NCI-H187 (cell line): ENCODE results near the gene POLR2A.

Experiments used
- DNase-seq, 2 experiments: peaks; one replicate each; lab custom pipeline; 2025; lab: John Stamatoyannopoulos, UW

POLR2A gene

GRCh38 chr17:7484067-7484918 is at the start of gene POLR2A:
TSS of gene POLR2A (plus strand) at chr17:7484366.
- peak; percentile 76 to 91 for DNase-seq

DNA sequence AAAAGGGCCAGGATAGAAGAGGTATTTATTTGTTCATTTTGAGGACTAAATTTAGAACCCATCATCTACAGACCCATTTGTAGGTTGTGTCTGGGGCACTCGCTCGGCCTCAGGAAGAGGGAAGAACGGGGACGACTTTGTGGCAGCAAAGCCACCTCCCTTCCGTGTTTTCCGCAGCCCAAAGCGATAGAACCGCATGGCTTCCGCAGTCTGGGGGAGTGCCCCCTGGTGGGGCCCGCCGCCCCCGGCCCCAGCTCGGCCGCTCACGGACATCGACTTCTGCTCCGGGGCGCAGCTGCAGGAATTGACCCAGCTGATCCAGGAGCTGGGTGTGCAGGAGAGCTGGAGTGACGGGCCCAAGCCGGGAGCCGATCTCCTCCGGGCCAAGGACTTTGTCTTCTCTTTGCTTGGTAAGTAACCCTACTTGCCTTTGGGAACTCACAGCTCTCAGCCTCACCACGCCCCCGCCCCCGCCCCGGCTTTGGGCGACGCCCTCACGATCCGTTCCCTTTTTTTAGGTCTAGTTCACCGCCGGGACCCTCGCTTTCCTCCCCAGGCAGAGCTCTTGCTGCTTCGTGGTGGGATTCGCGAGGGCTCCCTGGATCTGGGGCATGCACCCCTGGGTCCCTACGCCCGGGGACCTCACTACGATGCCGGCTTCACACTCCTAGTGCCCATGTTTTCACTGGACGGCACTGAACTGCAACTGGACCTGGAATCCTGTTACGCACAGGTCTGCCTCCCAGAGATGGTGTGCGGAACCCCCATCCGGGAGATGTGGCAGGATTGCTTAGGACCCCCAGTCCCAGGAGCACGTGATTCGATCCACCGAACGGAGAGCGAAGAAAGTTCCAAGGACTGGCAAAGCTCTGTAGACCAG is 48.2 kb upstream of the POLR2A start:
- DNase-seq, result no peak

GRCh38 chr17:7436556-7437368 is 47.4 kb upstream of the POLR2A start:
- peak; percentile 27 to 42 for DNase-seq

DNA sequence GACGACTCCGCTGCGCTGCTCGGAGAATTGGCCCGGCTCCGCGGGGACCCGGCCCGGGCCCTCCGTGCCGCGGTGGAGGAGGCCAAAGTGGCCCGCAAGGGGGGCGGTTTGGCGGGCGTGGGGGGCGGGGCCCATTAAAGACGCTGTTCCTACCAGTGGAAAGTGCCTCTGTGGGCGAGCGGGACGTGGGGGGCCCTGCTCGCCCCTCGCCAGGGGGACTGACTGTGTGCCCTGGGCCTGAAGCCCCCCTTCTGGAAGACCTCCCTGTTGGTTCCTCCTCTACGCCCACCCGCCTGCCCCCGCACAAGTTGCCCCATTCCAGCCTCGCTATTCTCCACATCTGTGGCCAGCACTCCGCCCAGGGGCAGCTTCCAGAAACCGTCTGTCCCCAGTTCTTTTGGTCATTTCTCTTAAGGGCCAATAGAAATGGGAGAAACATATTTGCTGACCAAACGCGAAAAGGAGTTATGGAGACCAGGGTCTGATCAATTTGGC is 46.8 kb upstream of the POLR2A start:
- no peak for DNase-seq

GRCh38 chr17:7437950-7438614 is 46.1 kb upstream of the POLR2A start:
- DNase-seq, result no peak

DNA sequence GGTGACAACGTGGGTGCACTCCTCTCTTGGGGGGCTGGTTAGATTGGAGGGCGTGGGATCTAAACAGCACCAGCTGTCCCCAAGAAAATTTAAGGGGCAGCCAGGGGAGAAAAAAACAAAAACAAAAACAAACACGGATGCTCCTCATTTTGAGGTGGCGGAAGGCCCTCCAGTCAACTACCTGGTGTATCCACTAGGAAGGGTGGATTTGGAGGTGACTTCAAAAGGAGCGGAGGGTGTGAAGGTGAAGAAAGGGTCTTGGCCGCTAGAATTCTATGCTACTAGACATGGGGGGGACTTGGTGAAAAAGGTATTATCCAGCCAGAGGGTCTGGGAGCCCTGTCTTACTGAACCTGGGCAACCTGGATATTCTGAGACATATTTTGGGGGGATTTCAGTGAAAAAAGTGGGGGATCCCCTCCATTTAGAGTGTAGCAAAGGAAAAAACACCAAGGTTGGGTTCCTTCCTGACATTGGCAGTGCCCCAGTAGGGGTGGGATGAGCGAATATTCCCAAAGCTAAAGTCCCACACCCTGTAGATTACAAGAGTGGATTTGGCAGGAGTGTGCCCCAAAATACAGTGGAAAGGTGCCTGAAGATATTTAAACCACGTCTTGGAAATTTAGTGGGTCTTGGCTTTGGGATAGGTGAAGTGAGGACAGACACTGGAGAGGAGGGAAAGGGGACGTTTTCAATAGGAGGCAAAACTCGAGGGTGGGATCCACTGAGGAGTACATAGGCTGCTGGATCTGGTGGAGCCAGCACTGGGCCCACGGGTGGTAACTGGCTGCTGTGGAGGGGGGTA is 45.3 kb upstream of the POLR2A start:
- DNase-seq, result no peak

- DNase-seq, result no peak
Measured at GRCh38 chr17:7439462-7440112, 44.6 kb upstream of the POLR2A start, which contains the start of gene FGF11. TSS of gene FGF11 (plus strand) at chr17:7439512. CDS start at chr17:7439621, 109 bp downstream.

- no peak for DNase-seq
Measured at GRCh38 chr17:7440113-7440833, 43.9 kb upstream of the POLR2A start.

DNA sequence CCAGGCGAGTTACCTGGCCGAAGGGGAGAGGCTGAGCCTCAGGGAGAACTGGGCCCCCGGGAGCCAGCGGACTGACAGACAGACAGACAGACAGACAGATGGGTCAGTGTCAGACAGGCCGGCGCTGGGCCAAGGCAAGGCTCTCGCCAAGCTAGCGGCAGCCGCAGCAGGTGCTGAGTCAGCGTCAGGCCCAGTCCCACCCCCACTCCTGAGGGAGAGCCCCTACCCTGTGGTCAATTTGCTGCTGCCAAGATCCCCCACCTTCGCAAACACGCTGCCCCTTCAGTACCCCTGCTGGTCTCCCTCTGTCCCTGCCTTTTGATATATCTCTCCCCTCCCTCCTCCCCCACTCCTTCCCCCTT is 43.4 kb upstream of the POLR2A start:
- DNase-seq, result no peak

DNA sequence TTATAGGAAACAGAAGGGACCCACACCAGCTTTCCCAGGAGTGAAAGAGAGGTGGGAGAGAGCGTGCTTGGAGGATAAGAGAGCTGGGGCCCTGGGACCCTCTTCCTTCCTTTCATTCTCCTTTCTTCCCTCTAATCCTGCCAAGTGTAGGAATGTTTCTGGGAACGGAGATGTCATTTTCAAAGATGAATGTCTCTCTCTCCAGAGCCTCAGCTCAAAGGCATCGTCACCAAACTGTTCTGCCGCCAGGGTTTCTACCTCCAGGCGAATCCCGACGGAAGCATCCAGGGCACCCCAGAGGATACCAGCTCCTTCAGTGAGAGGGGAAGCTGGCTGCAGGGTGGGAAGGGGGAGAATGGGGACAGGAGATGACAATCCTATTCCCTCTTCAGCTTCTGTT is 42.9 kb upstream of the POLR2A start:
- DNase-seq, result no peak

- no peak for DNase-seq
Measured at GRCh38 chr17:7442142-7442541, 42.0 kb upstream of the POLR2A start.

DNA sequence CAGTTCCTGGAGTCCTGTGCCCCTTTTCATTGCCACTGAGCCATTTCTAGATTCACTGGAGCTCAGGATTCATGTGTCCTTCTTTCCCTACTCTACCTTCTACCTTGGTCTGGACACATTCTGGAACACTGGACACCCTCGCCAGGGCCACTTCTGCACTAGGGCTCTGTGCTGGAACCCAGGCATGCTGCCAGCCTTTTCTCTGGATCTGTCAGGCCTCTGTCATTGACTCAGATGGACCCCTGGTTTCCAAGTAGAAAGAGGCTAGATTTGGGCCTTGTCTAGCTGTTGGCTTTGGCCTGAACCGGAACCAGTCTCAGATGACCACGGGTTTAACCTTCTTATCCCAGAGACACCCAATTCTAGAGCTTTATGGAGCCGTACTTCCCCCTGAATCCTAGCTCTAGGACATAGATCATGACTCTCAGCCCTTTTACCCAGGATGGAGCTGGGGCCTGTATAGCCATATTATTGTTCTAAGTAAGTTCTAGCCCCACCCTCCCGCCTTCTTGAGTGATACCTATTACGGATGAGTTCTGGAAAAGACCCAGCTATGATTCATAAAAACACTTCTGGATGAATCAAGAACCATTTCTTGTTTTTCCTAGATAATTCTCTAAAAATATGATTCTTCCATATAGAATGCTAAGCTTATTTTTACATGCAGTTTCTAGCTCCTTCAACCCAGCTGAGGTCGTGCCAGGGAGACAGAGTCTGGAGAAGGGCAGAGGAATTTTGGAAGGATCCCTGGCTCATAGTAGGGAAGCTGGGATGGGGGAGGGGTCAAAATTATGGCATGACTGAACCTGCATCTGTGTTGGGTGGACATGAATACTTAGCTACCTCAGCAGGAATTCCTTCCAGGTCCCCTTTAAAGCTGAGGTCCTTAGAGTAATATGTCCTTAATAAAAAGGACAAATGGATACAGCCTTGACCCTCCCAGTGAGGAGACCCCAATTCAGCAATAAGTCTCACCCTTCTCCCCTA is 40.4 kb upstream of the POLR2A start:
- no peak for DNase-seq

- no peak for DNase-seq
Measured at GRCh38 chr17:7444682-7445618, 39.2 kb upstream of the POLR2A start, which contains the start of gene CHRNB1. TSS of gene CHRNB1 (plus strand) at chr17:7445061. CDS start at chr17:7445128, 67 bp downstream.

- DNase-seq, result no peak
Measured at GRCh38 chr17:7445619-7445968, 38.6 kb upstream of the POLR2A start.

DNA sequence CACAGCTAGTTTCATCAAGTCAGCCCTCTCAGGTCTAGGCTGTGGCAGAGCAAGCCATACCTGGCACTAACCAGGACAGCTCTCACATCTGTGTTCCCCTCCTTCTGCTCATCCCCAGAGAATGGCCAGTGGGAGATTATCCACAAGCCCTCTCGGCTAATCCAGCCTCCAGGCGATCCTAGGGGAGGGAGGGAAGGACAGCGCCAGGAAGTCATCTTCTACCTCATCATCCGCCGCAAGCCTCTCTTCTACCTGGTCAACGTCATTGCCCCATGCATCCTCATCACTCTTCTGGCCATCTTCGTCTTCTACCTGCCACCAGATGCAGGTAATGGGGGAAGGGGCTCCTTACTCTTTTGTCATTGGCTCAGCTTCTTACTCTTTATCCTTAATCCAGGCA is 35.7 kb upstream of the POLR2A start:
- DNase-seq, result no peak

DNA sequence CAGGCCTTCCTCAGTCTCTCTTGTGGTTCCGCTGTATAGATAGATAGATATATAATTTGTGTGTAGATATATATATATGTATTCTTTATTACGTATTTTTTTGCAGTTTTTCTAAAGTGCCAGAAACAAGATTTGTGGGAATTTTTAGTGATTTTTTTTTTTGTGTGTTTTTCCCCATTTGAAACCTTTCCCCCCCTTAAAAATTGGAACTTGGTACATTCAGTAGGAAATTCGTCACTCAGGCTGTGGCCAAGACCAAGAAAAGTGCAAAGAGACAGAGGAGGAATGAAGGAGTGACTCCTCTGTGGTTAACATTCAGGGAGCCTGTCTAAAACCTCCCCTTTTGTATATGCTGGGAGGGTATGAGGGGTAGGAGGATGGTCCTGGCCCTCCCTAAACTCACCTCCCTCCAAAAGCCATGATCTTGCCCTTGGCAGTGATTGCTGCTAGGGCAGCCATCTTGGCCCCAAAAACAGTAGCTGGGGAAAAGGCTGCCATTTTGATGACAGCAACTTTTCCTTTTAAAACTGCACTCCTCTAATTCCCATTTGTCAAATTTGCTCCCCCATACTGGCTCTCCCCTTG is 24.1 kb upstream of the POLR2A start:
- DNase-seq, result no peak
